D721Med (cell line): ENCODE results near the gene RHBDD3.
"Not testable (repeated sequence)": the region's sequence is repeated elsewhere in the genome, so short reads cannot be mapped to it uniquely, and the experiment has no call there.

Source experiments
- DNase-seq: peaks from one replicate; pipeline ENCODE4 v3.0.0; 2011; ENCODE audit warnings: low spot score; ENCODE audit not compliant: insufficient read length
- FAIRE-seq: peaks from 2 replicates; lab custom pipeline; 2011; peaks lifted over from hg19 to GRCh38; lab: Jason Lieb, UNC
- CTCF ChIP-seq: IDR thresholded peaks from 2 replicates; pipeline ENCODE4 v1.5.1; 2012; ENCODE audit warnings: mild to moderate bottlenecking, control low read depth; ENCODE audit not compliant: insufficient read depth; ENCODE audit errors: missing control alignments

RHBDD3 gene

GRCh38 chr22:29244785-29245625 is 22.8 kb downstream of the RHBDD3 start:
- TF ChIP-seq CTCF = no peak
- no peak for FAIRE-seq
- no peak for DNase-seq

GRCh38 chr22:29243874-29244446 is 23.8 kb downstream of the RHBDD3 start:
- FAIRE-seq (no peak), DNase-seq (no peak)
- TF ChIP-seq CTCF = no peak

- FAIRE-seq, DNase-seq: not testable (repeated sequence)
These were observed 27.3 kb downstream of the RHBDD3 start for GRCh38 chr22:29240481-29240880.

GRCh38 chr22:29233277-29233877 is 34.4 kb downstream of the RHBDD3 start:
- DNase-seq (no peak), FAIRE-seq (no peak)

GRCh38 chr22:29231971-29232959 is 35.5 kb downstream of the RHBDD3 start:
- TF ChIP-seq CTCF = no peak
- FAIRE-seq (no peak), DNase-seq (no peak)

More at GRCh38 chr22:29233277-29233877, 34.4 kb downstream of the RHBDD3 start:
- TF ChIP-seq CTCF = no peak

GRCh38 chr22:29230972-29231875 is 36.6 kb downstream of the RHBDD3 start:
- DNase-seq = no peak
- no peak for TF ChIP-seq CTCF
- no peak for FAIRE-seq
